Ovary (tissue), 9 donors: Measurements from ENCODE around the gene NHLRC1. TPM values are rescaled to one million over a fixed set of nuclear protein-coding genes. Genes with fewer than 3 reads are reported as not detected.

ENCODE experiments used
- DNase-seq, 5 donors: peaks; one replicate each; pipeline ENCODE4 v3.0.0-alpha.2; 2019 to 2020
- H3K27ac ChIP-seq, 2 donors: fragments of 200-600 bp; one replicate each; pipeline versions ENCODE4 v1.5.1 to v1.8.0; 2019 to 2022
- H3K27me3 ChIP-seq: fragments of 200-600 bp; one replicate; pipeline ENCODE4 v1.8.0; 2022
- H3K36me3 ChIP-seq: fragments of 200-600 bp; sonication (generic); one replicate; pipeline ENCODE4 v1.5.1; 2019
- H3K4me1 ChIP-seq: one replicate; pipeline ENCODE4 v1.8.1; 2013; ENCODE audit warnings: mild to moderate bottlenecking, moderate library complexity; ENCODE audit not compliant: insufficient read depth
- H3K4me3 ChIP-seq: fragments of 200-600 bp; sonication (generic); one replicate; pipeline ENCODE4 v1.5.1; 2017
- H3K9me3 ChIP-seq, 2 donors: fragments of 200-600 bp in 1 of 2; sonication (generic) in 1 of 2; one replicate each; pipeline versions ENCODE4 v1.5.1 to v1.8.1; 2013 to 2019; ENCODE audit warnings: mild to moderate bottlenecking in 1 of 2, moderate library complexity in 1 of 2
- CTCF ChIP-seq, 3 donors: fragments of 450-650 bp in 2 of 3; fragments of 200-600 bp in 1 of 3; IDR thresholded peaks; one replicate each; pipeline versions ENCODE4 v1.5.1 to v1.8.0; 2016 to 2022; ENCODE audit warnings: antibody characterized with exemption in 3 of 3, mild to moderate bottlenecking in 1 of 3
- EP300 ChIP-seq: sonication (generic); formaldehyde crosslinking; IDR thresholded peaks from one replicate; pipeline ENCODE4 v1.6.1; 2017; ENCODE audit warnings: antibody characterized with exemption
- POLR2A ChIP-seq: fragments of 450-650 bp; IDR thresholded peaks from one replicate; pipeline ENCODE4 v1.6.1; 2017; ENCODE audit warnings: antibody characterized with exemption, mild to moderate bottlenecking, moderate library complexity
- WGBS, 3 donors: extraction: QIAGEN DNeasy Blood & Tissue Kit in 1 of 3; methylation state at CpG; one replicate each; pipeline versions ENCODE4 v1.1.5 to v1.1.7; 2013 to 2017; 5-methylcytosine and 5-hydroxymethylcytosine counted together
- intact Hi-C, 4 donors: fragments of 100-400 bp; cut with DNase I; formaldehyde crosslinking; loops; one replicate each; pipeline versions ENCODE4 v1.11.0 to v1.15.1; 2022 to 2023
- polyA plus RNA-seq, 2 donors: library from polyadenylated mRNA; stranded (reverse); fragments of 200-250 nt in 1 of 2; fragments of 350-450 nt in 1 of 2; fragmentation: Illumina TruSeq in 1 of 2; extraction: RNeasy Lipid Tissue Mini Kit (QIAGEN cat#74804) in 1 of 2; gene quantifications; one replicate each; pipeline ENCODE4 v1.2.3, GENCODE V29; 2013 to 2014
- total RNA-seq, 7 donors: library from RNA; depleted of rRNA in 2 of 7; stranded (reverse); fragments of >200 nt in 2 of 7; fragmentation: NEBNext Ultra II Directional in 3 of 7; extraction: Animal tissue kit (Norgen Biotek cat#: 25700) in 3 of 7; gene quantifications; one replicate each; pipeline versions ENCODE4 v1.1.0 to v1.2.4, GENCODE V29; 2016 to 2023
- donor health status: DM: no; HTN: no; CAD: no; lungs with moderate emphysema.
- donor health status: DM: no; HTN: no; CAD: no.
- donor health status: Bipolar disorder and iron deficiency.
- donor health status: DM: yes; HTN: yes; CAD: no.
- donor health status: DM: no; HTN: no; CAD: no.
- donor health status: DM: yes; HTN: yes; CAD: no.

The NHLRC1 gene
- total and polyA plus RNA-seq, 9 donors, result 0.46 to 1.7 (median 1.2) TPM

DNA sequence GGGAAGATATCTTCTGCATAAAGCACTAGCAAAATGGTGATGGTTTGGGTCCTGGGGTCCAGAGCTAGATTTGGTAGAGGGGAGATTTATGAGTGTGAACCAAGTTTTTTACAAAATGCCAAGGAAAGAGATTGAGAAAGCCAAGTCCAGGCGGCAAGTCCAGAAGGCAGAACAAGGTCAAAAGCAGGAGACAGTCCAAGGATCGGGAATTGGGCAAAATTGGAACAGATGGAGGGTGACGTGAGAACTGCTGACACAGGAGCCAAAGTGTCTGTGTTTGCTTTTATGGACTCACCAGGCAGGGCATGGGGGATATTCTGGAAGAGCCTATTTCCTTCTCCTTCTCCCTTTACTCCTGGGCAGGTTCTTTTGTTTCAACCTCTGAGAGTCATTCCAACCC, 4.1 kb downstream of the NHLRC1 start:
- 60 to 72% (median 67%) methylated on average over 3 of the region's 3 CpGs for WGBS, 3 donors
- Histone ChIP-seq H3K27ac (no peak overlapping the region), H3K9me3 (no peaks in the 10 kb centered on the region), H3K27me3 (no peaks in the 10 kb centered on the region), H3K4me3 (no peak overlapping the region), H3K4me1 (peaks cover 3% of the 10 kb centered on the region), H3K36me3 (no peaks in the 10 kb centered on the region)
- TF ChIP-seq CTCF (IDR thresholded peaks at IDR 0.05), result no peak
- no peak for TF ChIP-seq POLR2A
- TF ChIP-seq EP300, result no peak
- intact Hi-C loops, result no loop called here
- DNase-seq, result no peak

DNA sequence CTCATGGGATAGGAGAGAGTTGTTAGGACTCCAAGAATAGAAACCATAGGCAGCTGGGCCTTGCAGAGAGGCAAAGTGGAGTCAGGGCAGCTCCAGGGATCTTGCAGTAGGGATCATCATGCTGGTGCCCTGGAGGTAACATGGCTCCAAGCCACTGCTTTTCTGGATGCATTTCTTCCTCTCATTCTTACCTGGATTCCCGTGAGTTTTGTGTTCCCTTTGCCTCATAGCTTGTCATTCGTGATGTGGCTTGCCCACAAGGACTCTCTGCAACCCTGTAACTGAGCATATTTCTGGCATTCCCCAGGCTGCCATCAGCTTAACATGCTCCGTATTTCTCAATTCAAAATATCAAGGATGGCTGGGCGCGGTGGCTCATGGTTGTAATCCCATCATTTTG, 5.3 kb downstream of the NHLRC1 start:
- no peaks in the 10 kb centered on the region for H3K4me1 ChIP-seq
- no peak overlapping the region for H3K27ac ChIP-seq
- H3K36me3 ChIP-seq, result no peaks in the 10 kb centered on the region
- WGBS, 3 donors, result 87 to 88% (median 87%) methylated on average over 5 of the region's 5 CpGs
- DNase-seq, result no peak
- no peak overlapping the region for H3K4me3 ChIP-seq
- H3K9me3 ChIP-seq, result no peaks in the 10 kb centered on the region
- intact Hi-C loops, result no loop called here
- no peak for TF ChIP-seq EP300
- no peak for TF ChIP-seq POLR2A
- no peak for TF ChIP-seq CTCF (IDR thresholded peaks at IDR 0.05)
- no peaks in the 10 kb centered on the region for H3K27me3 ChIP-seq

DNA sequence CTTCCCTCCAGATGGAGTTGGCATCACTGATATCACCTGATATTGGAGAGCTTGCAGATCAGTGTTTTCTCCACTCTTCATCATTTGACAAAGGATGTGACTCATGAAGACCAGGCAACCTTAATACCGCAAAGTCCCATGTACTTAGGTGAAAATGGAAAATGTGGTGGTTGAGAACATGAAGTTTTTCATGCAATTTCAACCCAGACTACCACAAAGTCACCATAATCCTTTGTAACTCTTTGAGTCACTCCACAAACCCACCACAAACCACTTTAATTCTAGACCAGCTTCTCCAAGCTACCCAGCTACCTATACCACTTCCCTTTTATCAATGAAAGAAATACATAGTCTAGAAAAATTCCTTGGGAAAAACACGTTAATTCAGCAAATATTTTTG, 7.1 kb downstream of the NHLRC1 start:
- Histone ChIP-seq H3K27me3 (no peaks in the 10 kb centered on the region), H3K4me3 (no peak overlapping the region), H3K36me3 (no peaks in the 10 kb centered on the region), H3K9me3 (no peaks in the 10 kb centered on the region), H3K4me1 (no peaks in the 10 kb centered on the region), H3K27ac (no peak overlapping the region)
- no peak for TF ChIP-seq POLR2A
- TF ChIP-seq EP300, result no peak
- no peak for TF ChIP-seq CTCF (IDR thresholded peaks at IDR 0.05)
- 69 to 80% (median 73%) methylated on average over 2 of the region's 2 CpGs for WGBS, 3 donors
- DNase-seq, result no peak
- intact Hi-C loops, result no loop called here

- intact Hi-C loops, result no loop called here
- no peak for DNase-seq
- no peak overlapping the region for H3K27ac ChIP-seq
Measured at GRCh38 chr6:18110162-18110561, 12.3 kb downstream of the NHLRC1 start.

More at GRCh38 chr6:18110162-18110561, 12.3 kb downstream of the NHLRC1 start:
- Histone ChIP-seq H3K4me1 (no peaks in the 10 kb centered on the region), H3K27me3 (no peaks in the 10 kb centered on the region), H3K4me3 (no peak overlapping the region), H3K36me3 (no peaks in the 10 kb centered on the region), H3K9me3 (no peaks in the 10 kb centered on the region)
- TF ChIP-seq POLR2A (no peak), EP300 (no peak), CTCF (IDR thresholded peaks at IDR 0.05) (no peak)
